BLaER1 (cell line): ENCODE results near the gene OGFOD3.
A peak's percentile ranks its signal among the peaks of the same experiment; 100 is the strongest.

Experiments
- H3K27ac ChIP-seq: shearing (Covaris generic); formaldehyde crosslinking; 2 replicates; pipeline ENCODE4 v1.8.1; 2022
- H3K27me3 ChIP-seq: shearing (Covaris generic); formaldehyde crosslinking; 2 replicates; pipeline ENCODE4 v1.8.1; 2022
- H3K36me3 ChIP-seq: shearing (Covaris generic); formaldehyde crosslinking; 2 replicates; pipeline ENCODE4 v1.8.1; 2022
- H3K4me1 ChIP-seq: shearing (Covaris generic); formaldehyde crosslinking; 2 replicates; pipeline ENCODE4 v1.8.1; 2022
- H3K4me2 ChIP-seq: shearing (Covaris generic); formaldehyde crosslinking; 2 replicates; pipeline ENCODE4 v1.8.1; 2022
- H3K4me3 ChIP-seq: shearing (Covaris generic); formaldehyde crosslinking; 2 replicates; pipeline ENCODE4 v1.8.1; 2022
- H3K9ac ChIP-seq: shearing (Covaris generic); formaldehyde crosslinking; 2 replicates; pipeline ENCODE4 v1.8.1; 2022
- H3K9me3 ChIP-seq: shearing (Covaris generic); formaldehyde crosslinking; 2 replicates; pipeline ENCODE4 v1.8.1; 2022
- H4K20me1 ChIP-seq: shearing (Covaris generic); formaldehyde crosslinking; 2 replicates; pipeline ENCODE4 v1.8.1; 2022
- Cebpa-rat ChIP-seq: shearing (Covaris generic); IDR thresholded peaks from 2 replicates; pipeline ENCODE4 v1.8.1; 2022

The OGFOD3 gene

GRCh38 chr17:82399041-82399441 lies 19.3 kb downstream of the OGFOD3 start:
- H4K20me1 ChIP-seq: peaks cover 94% of the 10 kb centered on the region
- peak overlapping the region; percentile 82 for H3K4me2 ChIP-seq
- H3K36me3 ChIP-seq: peaks cover 32% of the 10 kb centered on the region
- H3K27me3 ChIP-seq: peaks cover 36% of the 10 kb centered on the region
- no peak overlapping the region for H3K4me3 ChIP-seq
- no peak for TF ChIP-seq Cebpa-rat
- H3K9ac ChIP-seq: no peak overlapping the region
- no peaks in the 10 kb centered on the region for H3K9me3 ChIP-seq
- H3K27ac ChIP-seq: no peak overlapping the region
- peaks cover 45% of the 10 kb centered on the region for H3K4me1 ChIP-seq

DNA sequence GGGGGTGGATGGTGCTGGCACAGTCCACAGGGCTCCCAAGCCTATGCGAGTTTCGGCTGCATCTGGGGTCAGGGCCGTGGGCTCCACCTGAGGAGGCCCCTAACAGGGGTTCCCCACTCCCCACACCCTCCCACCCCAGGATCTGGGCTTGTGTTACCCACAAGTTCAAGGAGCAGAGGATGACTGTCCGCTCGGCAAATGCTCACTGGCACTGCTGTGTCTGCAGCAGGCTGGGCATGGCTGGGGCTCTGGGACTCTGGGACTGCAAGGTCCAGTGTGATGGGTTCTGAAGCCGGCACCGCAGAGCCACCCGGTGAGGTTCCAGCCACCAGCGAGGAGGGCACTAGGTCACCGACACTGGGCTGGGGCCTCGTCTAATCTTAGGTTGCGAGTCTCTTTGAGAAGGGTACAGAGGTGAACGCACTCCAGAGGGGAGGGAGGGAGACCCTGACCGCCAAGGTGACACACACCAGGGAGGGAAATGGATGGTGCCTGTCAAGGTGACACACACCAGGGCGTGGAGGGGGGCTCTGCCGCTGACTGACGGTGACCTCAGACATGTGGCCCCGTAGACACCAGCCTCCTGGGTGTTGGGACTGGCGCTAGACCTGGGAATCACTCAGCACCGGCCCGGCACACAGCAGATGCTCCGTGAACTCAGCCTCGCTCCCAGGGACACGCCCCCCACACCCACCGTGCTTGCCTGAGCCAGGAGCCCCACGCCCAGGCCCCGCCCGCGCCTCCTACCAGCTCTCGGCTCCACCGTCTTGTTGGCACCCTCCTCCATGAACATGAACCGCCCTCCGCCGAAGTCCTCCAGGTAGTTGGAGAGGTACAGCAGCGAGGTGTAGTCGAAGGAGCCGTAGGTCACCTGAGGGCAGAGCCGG lies 20.7 kb downstream of the OGFOD3 start:
- no peaks in the 10 kb centered on the region for H3K9me3 ChIP-seq
- TF ChIP-seq Cebpa-rat: no peak
- no peak overlapping the region for H3K4me2 ChIP-seq
- H4K20me1 ChIP-seq: peaks cover 94% of the 10 kb centered on the region
- no peak overlapping the region for H3K4me3 ChIP-seq
- H3K27ac ChIP-seq: no peak overlapping the region
- peaks cover 49% of the 10 kb centered on the region for H3K27me3 ChIP-seq
- H3K36me3 ChIP-seq: peaks cover 29% of the 10 kb centered on the region
- peaks cover 59% of the 10 kb centered on the region for H3K4me1 ChIP-seq
- H3K9ac ChIP-seq: no peak overlapping the region

DNA sequence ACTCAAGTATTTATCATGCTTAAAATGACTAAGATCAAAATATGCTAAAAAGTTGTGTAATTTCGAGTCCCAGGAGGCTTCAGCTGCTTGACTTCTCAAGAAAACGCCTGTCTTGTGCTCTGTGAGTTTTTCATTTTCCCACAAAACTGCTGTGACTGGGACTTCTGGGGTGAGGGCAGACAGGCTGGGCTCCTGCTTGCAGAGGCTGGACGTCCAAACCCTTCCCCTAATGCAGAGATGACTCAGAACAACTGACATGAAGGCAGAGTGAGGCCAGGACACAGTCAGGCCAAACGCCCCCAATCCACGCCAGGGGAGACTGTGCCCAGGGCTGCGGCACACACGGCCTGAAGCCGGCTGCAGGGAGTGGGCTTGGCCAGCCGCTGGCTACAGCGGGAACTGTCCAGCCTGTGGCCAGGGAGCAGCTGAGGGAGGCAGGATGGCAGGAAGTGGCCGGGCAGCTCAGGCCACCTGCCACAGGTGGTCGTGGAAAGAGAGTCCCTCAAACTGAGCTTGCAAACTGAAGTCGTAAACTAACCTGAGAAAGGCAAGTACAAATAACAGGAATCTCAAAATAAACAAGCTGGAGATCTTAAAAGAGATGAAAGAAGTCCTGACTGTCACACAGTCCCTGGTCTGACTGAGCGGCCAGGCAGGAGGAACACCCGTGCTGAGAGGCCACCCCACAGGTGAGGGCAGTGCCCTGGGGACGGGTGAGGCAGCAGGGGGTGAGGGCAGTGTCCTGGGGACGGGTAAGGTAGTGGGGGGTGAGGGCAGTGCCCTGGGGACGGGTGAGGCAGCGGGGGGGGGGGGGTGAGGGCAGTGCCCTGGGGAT lies 21.6 kb downstream of the OGFOD3 start:
- peaks cover 62% of the 10 kb centered on the region for H3K4me1 ChIP-seq
- H3K4me3 ChIP-seq: no peak overlapping the region
- H3K27ac ChIP-seq: no peak overlapping the region
- H4K20me1 ChIP-seq: peaks cover 94% of the 10 kb centered on the region
- H3K36me3 ChIP-seq: peaks cover 28% of the 10 kb centered on the region
- H3K4me2 ChIP-seq: no peak overlapping the region
- peaks cover 58% of the 10 kb centered on the region for H3K27me3 ChIP-seq
- TF ChIP-seq Cebpa-rat: no peak
- no peak overlapping the region for H3K9ac ChIP-seq
- no peaks in the 10 kb centered on the region for H3K9me3 ChIP-seq

DNA sequence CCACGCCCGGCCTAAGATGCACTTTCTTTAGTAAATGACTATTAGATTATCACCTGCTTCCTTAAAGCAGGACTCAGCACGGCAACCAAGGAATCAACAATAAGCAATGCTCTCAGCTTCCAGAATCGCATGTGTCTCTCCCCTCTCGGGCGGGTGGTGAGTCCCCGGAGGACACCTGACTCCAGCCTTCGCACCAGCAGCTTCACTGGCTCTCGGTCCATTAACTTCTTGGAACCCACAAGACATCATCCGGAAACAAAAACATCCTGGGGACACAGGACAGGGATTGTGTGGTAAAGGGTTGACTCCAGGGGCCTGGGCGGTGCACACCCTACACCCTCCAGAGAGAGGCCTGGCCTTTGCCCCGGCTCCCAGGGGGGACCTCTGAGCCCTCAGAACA lies 24.1 kb downstream of the OGFOD3 start:
- peak overlapping the region; percentile 66 for H3K4me2 ChIP-seq
- H3K27me3 ChIP-seq: peaks cover 59% of the 10 kb centered on the region
- no peak overlapping the region for H3K27ac ChIP-seq
- no peaks in the 10 kb centered on the region for H3K9me3 ChIP-seq
- H4K20me1 ChIP-seq: peaks cover 94% of the 10 kb centered on the region
- H3K36me3 ChIP-seq: peaks cover 27% of the 10 kb centered on the region
- no peak overlapping the region for H3K9ac ChIP-seq
- peaks cover 37% of the 10 kb centered on the region for H3K4me1 ChIP-seq
- TF ChIP-seq Cebpa-rat: no peak
- H3K4me3 ChIP-seq: no peak overlapping the region

DNA sequence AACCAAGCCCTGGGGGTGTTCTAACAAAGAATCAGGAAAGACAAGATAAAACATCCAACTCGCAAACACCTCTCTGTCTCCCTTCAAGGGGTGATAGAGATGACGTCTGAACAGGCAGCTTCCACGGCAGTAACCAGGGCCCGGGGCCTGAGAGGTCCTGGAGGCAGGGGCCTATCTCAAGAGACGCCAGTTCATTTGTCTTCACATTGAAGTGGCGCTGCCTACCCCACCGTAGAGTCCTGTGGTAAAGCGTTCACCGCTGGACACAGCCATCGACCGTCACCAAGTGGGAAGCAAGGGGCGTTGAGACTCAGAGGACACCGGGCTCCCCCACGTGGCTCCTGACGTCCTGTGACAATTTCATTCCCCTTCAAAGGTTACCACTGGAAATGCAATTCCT lies 25.4 kb downstream of the OGFOD3 start:
- peak overlapping the region; percentile 66; the same call in 1 of the 2 replicates for H3K4me2 ChIP-seq
- no peak overlapping the region for H3K27ac ChIP-seq
- peaks cover 24% of the 10 kb centered on the region for H3K36me3 ChIP-seq
- peaks cover 93% of the 10 kb centered on the region for H4K20me1 ChIP-seq
- TF ChIP-seq Cebpa-rat: no peak
- H3K4me1 ChIP-seq: peaks cover 32% of the 10 kb centered on the region
- no peak overlapping the region for H3K4me3 ChIP-seq
- H3K9ac ChIP-seq: no peak overlapping the region
- H3K9me3 ChIP-seq: no peaks in the 10 kb centered on the region
- H3K27me3 ChIP-seq: peaks cover 66% of the 10 kb centered on the region

DNA sequence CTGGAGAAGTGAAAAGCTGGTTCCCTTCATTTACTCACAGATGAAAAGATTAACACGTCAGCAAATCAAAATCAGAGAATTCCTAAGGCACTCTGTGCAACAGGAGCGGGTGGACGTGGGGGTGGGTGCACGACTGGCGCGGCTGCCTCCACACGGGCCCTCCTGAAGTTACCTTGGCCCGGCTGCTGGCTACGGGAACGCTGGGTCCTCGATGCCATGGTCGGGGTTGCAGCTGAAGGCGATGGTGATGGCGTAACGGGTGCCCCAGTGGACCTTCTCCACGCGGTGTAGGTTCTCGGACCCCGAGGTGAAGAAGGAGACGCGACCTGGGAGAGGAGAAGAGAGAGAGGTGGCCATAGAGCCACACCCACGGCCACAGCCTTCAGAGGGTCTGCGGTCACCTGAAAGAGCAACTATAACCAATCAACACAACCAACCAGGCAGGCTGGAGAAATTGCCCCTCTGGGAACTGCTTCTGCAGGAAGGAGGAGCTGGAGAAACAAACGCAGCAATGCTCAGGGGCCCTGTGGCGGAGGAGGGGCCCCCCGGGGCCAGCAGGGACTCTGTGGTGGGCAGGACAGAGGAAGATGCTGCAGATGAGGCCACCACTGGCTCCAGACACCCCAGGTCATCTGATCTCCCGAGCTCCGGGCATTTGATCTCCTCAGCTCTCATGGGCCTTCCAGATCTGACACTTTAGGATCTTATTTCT lies 26.0 kb downstream of the OGFOD3 start:
- Histone ChIP-seq H3K4me2 (peak overlapping the region; percentile 44), H3K9me3 (no peaks in the 10 kb centered on the region), H3K4me3 (no peak overlapping the region), H3K27ac (no peak overlapping the region), H4K20me1 (peaks cover 93% of the 10 kb centered on the region), H3K9ac (no peak overlapping the region), H3K27me3 (peaks cover 71% of the 10 kb centered on the region), H3K4me1 (peaks cover 32% of the 10 kb centered on the region), H3K36me3 (peaks cover 19% of the 10 kb centered on the region)
- TF ChIP-seq Cebpa-rat: no peak

- H3K9ac ChIP-seq: no peak overlapping the region
- TF ChIP-seq Cebpa-rat: no peak
- H3K9me3 ChIP-seq: no peaks in the 10 kb centered on the region
- H4K20me1 ChIP-seq: peaks cover 95% of the 10 kb centered on the region
- H3K4me1 ChIP-seq: peaks cover 32% of the 10 kb centered on the region
- H3K27me3 ChIP-seq: peaks cover 74% of the 10 kb centered on the region
- H3K4me2 ChIP-seq: no peak overlapping the region
- no peak overlapping the region for H3K4me3 ChIP-seq
- H3K36me3 ChIP-seq: peaks cover 19% of the 10 kb centered on the region
- no peak overlapping the region for H3K27ac ChIP-seq
Measured at GRCh38 chr17:82391496-82392066, 26.8 kb downstream of the OGFOD3 start.

- Histone ChIP-seq H4K20me1 (peaks cover 93% of the 10 kb centered on the region), H3K27ac (no peak overlapping the region), H3K9ac (no peak overlapping the region), H3K4me2 (no peak overlapping the region), H3K27me3 (peaks cover 74% of the 10 kb centered on the region), H3K4me3 (no peak overlapping the region), H3K36me3 (peaks cover 19% of the 10 kb centered on the region), H3K4me1 (peaks cover 32% of the 10 kb centered on the region), H3K9me3 (no peaks in the 10 kb centered on the region)
- no peak for TF ChIP-seq Cebpa-rat
Measured at GRCh38 chr17:82390860-82391435, 27.4 kb downstream of the OGFOD3 start.
